Upper lobe of left lung (tissue), 6 donors: Measurements from ENCODE around the gene CDHR3. TPM values are rescaled to one million over a fixed set of nuclear protein-coding genes. Genes with fewer than 3 reads are reported as not detected.

Experiments
- ATAC-seq, 2 donors: fragments of 200-7000 bp; cut with Tn5 transposase; one replicate each; pipeline ENCODE4 v1.9.1; 2022; ENCODE audit warnings: mild to moderate bottlenecking in 2 of 2, moderate library complexity in 2 of 2; ENCODE audit not compliant: low FRiP score in 2 of 2
- DNase-seq, 2 donors: peaks; one replicate each; pipeline ENCODE4 v3.0.0-alpha.2; 2019 to 2020
- H3K27ac ChIP-seq, 4 donors: fragments of 200-600 bp; sonication (generic); one replicate each; pipeline ENCODE4 v1.5.1; 2016 to 2019
- H3K27me3 ChIP-seq, 4 donors: fragments of 200-600 bp; sonication (generic); one replicate each; pipeline ENCODE4 v1.5.1; 2017 to 2019
- H3K36me3 ChIP-seq, 4 donors: fragments of 200-600 bp; sonication (generic); one replicate each; pipeline ENCODE4 v1.5.1; 2016 to 2019
- H3K4me1 ChIP-seq, 4 donors: fragments of 200-600 bp; sonication (generic); one replicate each; pipeline ENCODE4 v1.5.1; 2018 to 2019
- H3K4me3 ChIP-seq, 4 donors: fragments of 200-600 bp; sonication (generic); one replicate each; pipeline ENCODE4 v1.5.1; 2017 to 2019; ENCODE audit warnings: mild to moderate bottlenecking in 2 of 4, moderate library complexity in 1 of 4
- H3K9me3 ChIP-seq, 4 donors: fragments of 200-600 bp; sonication (generic); one replicate each; pipeline ENCODE4 v1.5.1; 2018 to 2019
- EP300 ChIP-seq, 4 donors: sonication (generic); formaldehyde crosslinking; IDR thresholded peaks; one replicate each; pipeline ENCODE4 v1.5.1; 2017; ENCODE audit warnings: antibody characterized with exemption in 4 of 4, control low read depth in 2 of 4
- POLR2A ChIP-seq, 4 donors: fragments of 450-650 bp; IDR thresholded peaks; one replicate each; pipeline ENCODE4 v1.5.1; 2016 to 2017; ENCODE audit warnings: antibody characterized with exemption in 4 of 4, mild to moderate bottlenecking in 2 of 4
- POLR2AphosphoS5 ChIP-seq, 2 donors: sonication (generic); formaldehyde crosslinking; IDR thresholded peaks; one replicate each; pipeline ENCODE4 v1.5.1; 2017; ENCODE audit warnings: antibody characterized with exemption in 2 of 2
- WGBS, 2 donors: methylation state at CpG; one replicate each; pipeline ENCODE4 v1.1.5; 2017 to 2018; 5-methylcytosine and 5-hydroxymethylcytosine counted together
- total RNA-seq, 6 donors: library from RNA; depleted of rRNA in 4 of 6; stranded (reverse); fragments of >200 nt in 4 of 6; gene quantifications; one replicate each; pipeline versions ENCODE4 v1.1.0 to v1.2.1, GENCODE V29; 2016 to 2021
- TF ChIP-seq, protein P1 (sequence below), 6 experiments: fragments of 450-650 bp in 4 of 6; fragments of 200-600 bp in 2 of 6; sonication (generic) in 2 of 6; IDR thresholded peaks; one replicate each; pipeline ENCODE4 v1.5.1; 2016 to 2019; ENCODE audit warnings: antibody characterized with exemption in 6 of 6
- donor health status: DM: no; HTN: no; CAD: no; lungs with moderate emphysema.
- donor health status: DM: no; HTN: yes; CAD: no; lungs with severe emphysema.

CDHR3 gene
- total RNA-seq, 6 donors from 2014 or later = 2.6 to 148 (median 32.8) TPM

- H3K4me1 ChIP-seq = peaks cover 0 to 6% (median 3%) of the 10 kb centered on the region in 4 donors
- WGBS, 2 donors = 85% methylated on average over 5 of the region's 5 CpGs
- TF ChIP-seq POLR2A (IDR thresholded peaks at IDR 0.05) (no peak), POLR2AphosphoS5 (IDR thresholded peaks at IDR 0.05) (no peak), EP300 (IDR thresholded peaks at IDR 0.05) (no peak)
- TF ChIP-seq, protein P1, sequence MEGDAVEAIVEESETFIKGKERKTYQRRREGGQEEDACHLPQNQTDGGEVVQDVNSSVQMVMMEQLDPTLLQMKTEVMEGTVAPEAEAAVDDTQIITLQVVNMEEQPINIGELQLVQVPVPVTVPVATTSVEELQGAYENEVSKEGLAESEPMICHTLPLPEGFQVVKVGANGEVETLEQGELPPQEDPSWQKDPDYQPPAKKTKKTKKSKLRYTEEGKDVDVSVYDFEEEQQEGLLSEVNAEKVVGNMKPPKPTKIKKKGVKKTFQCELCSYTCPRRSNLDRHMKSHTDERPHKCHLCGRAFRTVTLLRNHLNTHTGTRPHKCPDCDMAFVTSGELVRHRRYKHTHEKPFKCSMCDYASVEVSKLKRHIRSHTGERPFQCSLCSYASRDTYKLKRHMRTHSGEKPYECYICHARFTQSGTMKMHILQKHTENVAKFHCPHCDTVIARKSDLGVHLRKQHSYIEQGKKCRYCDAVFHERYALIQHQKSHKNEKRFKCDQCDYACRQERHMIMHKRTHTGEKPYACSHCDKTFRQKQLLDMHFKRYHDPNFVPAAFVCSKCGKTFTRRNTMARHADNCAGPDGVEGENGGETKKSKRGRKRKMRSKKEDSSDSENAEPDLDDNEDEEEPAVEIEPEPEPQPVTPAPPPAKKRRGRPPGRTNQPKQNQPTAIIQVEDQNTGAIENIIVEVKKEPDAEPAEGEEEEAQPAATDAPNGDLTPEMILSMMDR (IDR thresholded peaks at IDR 0.05) = no peak
- no peak overlapping the region for H3K4me3 ChIP-seq
- no peaks in the 10 kb centered on the region for H3K9me3 ChIP-seq
- H3K36me3 ChIP-seq = no peaks in the 10 kb centered on the region
- ATAC-seq (no peak), DNase-seq (no peak)
- H3K27ac ChIP-seq = no peak overlapping the region
- no peaks in the 10 kb centered on the region for H3K27me3 ChIP-seq
Measured at GRCh38 chr7:106053109-106053508, 90.0 kb downstream of the CDHR3 start.

GRCh38 chr7:106054156-106054910 lies 91.3 kb downstream of the CDHR3 start:
- ATAC-seq = no peak

GRCh38 chr7:106054971-106055532 lies 92.0 kb downstream of the CDHR3 start:
- H3K27me3 ChIP-seq = no peaks in the 10 kb centered on the region
- WGBS, 2 donors = 75 to 85% methylated on average over 7 of the region's 7 CpGs
- DNase-seq = no peak
- ATAC-seq = no peak
- no peak overlapping the region for H3K4me3 ChIP-seq
- H3K4me1 ChIP-seq = peaks cover 0 to 12% (median 5%) of the 10 kb centered on the region in 4 donors
- no peaks in the 10 kb centered on the region for H3K36me3 ChIP-seq
- TF ChIP-seq, protein P1 (IDR thresholded peaks at IDR 0.05) = no peak
- TF ChIP-seq EP300 (IDR thresholded peaks at IDR 0.05) (no peak), POLR2A (IDR thresholded peaks at IDR 0.05) (no peak)
- no peak overlapping the region for H3K27ac ChIP-seq
- no peaks in the 10 kb centered on the region for H3K9me3 ChIP-seq

More at GRCh38 chr7:106054156-106054910, 91.3 kb downstream of the CDHR3 start:
- peaks cover 0 to 12% (median 6%) of the 10 kb centered on the region in 4 donors for H3K4me1 ChIP-seq
- no peaks in the 10 kb centered on the region for H3K36me3 ChIP-seq
- no peak for DNase-seq
- no peak overlapping the region for H3K4me3 ChIP-seq
- no peaks in the 10 kb centered on the region for H3K9me3 ChIP-seq
- H3K27me3 ChIP-seq = no peaks in the 10 kb centered on the region
- TF ChIP-seq POLR2A (IDR thresholded peaks at IDR 0.05) = no peak
- H3K27ac ChIP-seq = no peak overlapping the region
- WGBS, 2 donors = 92 to 95% methylated on average over 11 of the region's 11 CpGs

DNA sequence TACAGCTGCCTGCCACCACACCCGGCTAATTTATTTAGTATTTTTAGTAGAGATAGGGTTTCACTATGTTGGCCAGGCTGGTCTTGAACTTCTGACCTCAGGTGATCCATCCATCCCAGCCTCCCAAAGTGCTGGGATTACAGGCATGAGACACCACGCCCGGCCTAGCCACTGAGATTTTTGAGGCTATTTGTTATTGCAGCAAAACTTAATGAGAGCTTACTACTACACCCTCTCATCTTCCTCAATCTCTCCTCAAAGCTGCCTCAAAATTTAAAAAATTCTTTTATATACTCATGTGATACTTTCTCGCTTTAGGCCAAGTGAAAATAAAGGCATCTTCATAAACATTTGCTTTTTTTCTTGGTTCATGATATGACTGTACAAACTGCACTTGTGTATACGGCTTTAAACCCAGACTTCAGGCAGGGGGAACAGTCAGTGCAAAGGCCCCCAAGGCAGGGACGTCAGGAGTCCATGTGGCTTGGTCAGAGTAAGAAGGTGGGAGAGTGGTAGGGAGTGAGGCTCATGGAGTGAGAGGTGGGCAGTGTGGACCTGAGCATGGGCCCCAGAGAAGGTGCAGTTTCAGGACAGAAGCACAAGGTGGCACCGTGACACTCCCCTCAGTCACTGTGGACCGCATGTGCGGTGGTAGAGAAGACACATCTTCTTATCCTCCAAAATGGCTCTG lies 93.6 kb downstream of the CDHR3 start:
- H3K36me3 ChIP-seq = no peaks in the 10 kb centered on the region
- 48 to 52% methylated on average over 8 to 9 of the region's 9 CpGs for WGBS, 2 donors
- no peaks in the 10 kb centered on the region for H3K9me3 ChIP-seq
- peak in 1 of 2 donors; percentile 67 for DNase-seq
- peak; percentile 87 to 91 for ATAC-seq
- H3K27me3 ChIP-seq = no peaks in the 10 kb centered on the region
- H3K4me1 ChIP-seq = peaks cover 0 to 9% (median 3%) of the 10 kb centered on the region in 4 donors
- TF ChIP-seq EP300 (IDR thresholded peaks at IDR 0.05) = no peak
- TF ChIP-seq, protein P1 (IDR thresholded peaks at IDR 0.05) = peak; percentile 84 to 93 (median 90)
- H3K4me3 ChIP-seq = no peak overlapping the region
- H3K27ac ChIP-seq = no peak overlapping the region

DNA sequence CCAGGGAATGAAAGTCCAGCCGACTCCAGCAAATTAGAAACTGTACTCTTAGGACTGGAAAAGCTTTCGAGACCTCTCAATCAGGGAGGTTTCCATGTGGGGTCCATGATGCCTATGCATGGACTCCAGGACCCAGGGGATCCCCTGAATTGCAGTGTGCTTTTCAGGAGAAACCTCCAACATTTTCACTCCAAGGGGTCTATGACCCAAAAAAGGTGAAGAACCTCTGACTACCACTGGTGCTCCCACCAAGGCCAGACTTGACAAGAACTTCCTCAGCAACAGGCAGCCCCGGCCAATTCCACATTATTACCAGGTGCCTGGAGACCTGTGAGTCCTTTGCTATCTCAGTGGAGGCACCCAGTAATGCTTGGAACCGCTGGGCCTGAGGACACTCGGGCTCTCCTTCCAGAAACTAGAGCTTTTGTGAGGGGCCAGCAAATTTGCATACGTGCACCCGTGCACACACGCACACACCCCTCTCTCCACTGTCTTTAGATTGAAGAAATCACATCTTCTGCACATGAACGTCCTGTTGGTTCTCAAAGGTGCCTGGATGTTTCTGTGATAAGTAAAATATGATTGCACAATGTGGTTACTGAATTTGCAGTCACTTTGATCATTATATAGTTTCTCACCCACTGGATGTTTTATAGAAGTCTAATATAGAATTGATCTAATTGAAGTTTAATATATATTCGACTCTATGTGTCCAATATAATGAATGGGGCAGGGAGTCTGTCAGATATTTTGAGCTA lies 94.3 kb downstream of the CDHR3 start:
- no peak overlapping the region for H3K27ac ChIP-seq
- TF ChIP-seq, protein P1 (IDR thresholded peaks at IDR 0.05) = peak in 1 of 6 experiments; percentile 3
- TF ChIP-seq POLR2AphosphoS5 (IDR thresholded peaks at IDR 0.05) = no peak
- DNase-seq = no peak

More for the DNA sequence above, 94.3 kb downstream of the CDHR3 start:
- Histone ChIP-seq H3K36me3 (no peaks in the 10 kb centered on the region), H3K9me3 (no peaks in the 10 kb centered on the region), H3K27me3 (no peaks in the 10 kb centered on the region), H3K4me1 (peaks cover 0 to 9% (median 3%) of the 10 kb centered on the region in 4 donors), H3K4me3 (no peak overlapping the region)
- no peak for ATAC-seq
- WGBS, 2 donors = 70 to 80% methylated on average over 6 to 10 of the region's 10 CpGs
